ENCODE data around the gene CYP2E1.
"Not testable (repeated sequence)": the region's sequence is repeated elsewhere in the genome, so short reads cannot be mapped to it uniquely, and the experiment has no call there.

GRCh38 chr10:133572055-133572454 is 44.9 kb downstream of the CYP2E1 start:
- TF ChIP-seq, protein P1, sequence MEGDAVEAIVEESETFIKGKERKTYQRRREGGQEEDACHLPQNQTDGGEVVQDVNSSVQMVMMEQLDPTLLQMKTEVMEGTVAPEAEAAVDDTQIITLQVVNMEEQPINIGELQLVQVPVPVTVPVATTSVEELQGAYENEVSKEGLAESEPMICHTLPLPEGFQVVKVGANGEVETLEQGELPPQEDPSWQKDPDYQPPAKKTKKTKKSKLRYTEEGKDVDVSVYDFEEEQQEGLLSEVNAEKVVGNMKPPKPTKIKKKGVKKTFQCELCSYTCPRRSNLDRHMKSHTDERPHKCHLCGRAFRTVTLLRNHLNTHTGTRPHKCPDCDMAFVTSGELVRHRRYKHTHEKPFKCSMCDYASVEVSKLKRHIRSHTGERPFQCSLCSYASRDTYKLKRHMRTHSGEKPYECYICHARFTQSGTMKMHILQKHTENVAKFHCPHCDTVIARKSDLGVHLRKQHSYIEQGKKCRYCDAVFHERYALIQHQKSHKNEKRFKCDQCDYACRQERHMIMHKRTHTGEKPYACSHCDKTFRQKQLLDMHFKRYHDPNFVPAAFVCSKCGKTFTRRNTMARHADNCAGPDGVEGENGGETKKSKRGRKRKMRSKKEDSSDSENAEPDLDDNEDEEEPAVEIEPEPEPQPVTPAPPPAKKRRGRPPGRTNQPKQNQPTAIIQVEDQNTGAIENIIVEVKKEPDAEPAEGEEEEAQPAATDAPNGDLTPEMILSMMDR (IDR thresholded peaks at IDR 0.05): not testable (repeated sequence)
- not testable (repeated sequence) for TF ChIP-seq POLR2A (IDR thresholded peaks at IDR 0.05)
